HepG2 (cell line): Measurements from ENCODE around the gene GDAP1L1. TPM values are rescaled to one million over a fixed set of nuclear protein-coding genes. Genes with fewer than 3 reads are reported as not detected.

ENCODE experiments used
- AFF4 ChIP-seq: sonication (generic); formaldehyde crosslinking; IDR thresholded peaks from 2 replicates; pipeline ENCODE4 v1.4.0; 2020; ENCODE audit warnings: missing genetic modification reagents
- ATF3 ChIP-seq: sonication (generic); formaldehyde crosslinking; IDR thresholded peaks from 2 replicates; pipeline ENCODE4 v1.4.0; 2020; ENCODE audit warnings: missing genetic modification reagents
- BATF2 ChIP-seq: sonication (generic); formaldehyde crosslinking; IDR thresholded peaks from 2 replicates; pipeline ENCODE4 v1.8.0; 2022; ENCODE audit warnings: mild to moderate bottlenecking, missing genetic modification reagents, moderate library complexity
- BHLHE40 ChIP-seq: IDR thresholded peaks from 2 replicates; pipeline ENCODE4 v1.6.1; 2011; ENCODE audit warnings: low read length, improper control_type of control experiment
- GPN1 ChIP-seq: sonication (generic); formaldehyde crosslinking; IDR thresholded peaks from 2 replicates; pipeline ENCODE4 v1.5.1; 2020; ENCODE audit warnings: missing genetic modification reagents, borderline replicate concordance
- HOXA7 ChIP-seq: sonication (generic); formaldehyde crosslinking; IDR thresholded peaks from 2 replicates; pipeline ENCODE4 v1.8.1; 2022; ENCODE audit warnings: mild to moderate bottlenecking, missing genetic modification reagents, moderate library complexity
- MED8 ChIP-seq: sonication (generic); formaldehyde crosslinking; IDR thresholded peaks from 2 replicates; pipeline ENCODE4 v1.8.1; 2023; ENCODE audit warnings: mild to moderate bottlenecking, missing genetic modification reagents; ENCODE audit not compliant: insufficient replicate concordance
- NFKB2 ChIP-seq: sonication (generic); formaldehyde crosslinking; IDR thresholded peaks from 2 replicates; pipeline ENCODE4 v1.4.0; 2020; ENCODE audit warnings: missing genetic modification reagents, borderline replicate concordance
- PHF20 ChIP-seq: sonication (generic); formaldehyde crosslinking; IDR thresholded peaks from 2 replicates; pipeline ENCODE4 v1.5.0; 2020; ENCODE audit warnings: mild to moderate bottlenecking, missing genetic modification reagents
- PHF5A ChIP-seq: IDR thresholded peaks from one replicate; pipeline ENCODE4 v1.6.1; 2018; ENCODE audit warnings: low read depth, missing genetic modification reagents; ENCODE audit not compliant: unreplicated experiment
- PRPF4 ChIP-seq: fragments of 200-400 bp; formaldehyde crosslinking; IDR thresholded peaks from 2 replicates; pipeline ENCODE4 v1.6.1; 2016; ENCODE audit warnings: low read length, low read depth; ENCODE audit not compliant: poor library complexity, severe bottlenecking
- RELA ChIP-seq: sonication (generic); formaldehyde crosslinking; IDR thresholded peaks from 2 replicates; pipeline ENCODE4 v1.4.0; 2020; ENCODE audit warnings: missing genetic modification reagents
- SCMH1 ChIP-seq: sonication (generic); formaldehyde crosslinking; IDR thresholded peaks from 2 replicates; pipeline ENCODE4 v1.9.0; 2021; ENCODE audit warnings: missing genetic modification reagents, mild to moderate bottlenecking, borderline replicate concordance
- SKI ChIP-seq: fragments of 450-650 bp; IDR thresholded peaks from one replicate; pipeline ENCODE4 v1.6.1; 2018; ENCODE audit warnings: mild to moderate bottlenecking; ENCODE audit not compliant: partially characterized antibody
- TEAD2 ChIP-seq: sonication (generic); formaldehyde crosslinking; IDR thresholded peaks from 2 replicates; pipeline ENCODE4 v1.9.0; 2021; ENCODE audit warnings: missing genetic modification reagents
- UBTF ChIP-seq: sonication (generic); formaldehyde crosslinking; IDR thresholded peaks from 2 replicates; pipeline ENCODE4 v1.4.0; 2020; ENCODE audit warnings: mild to moderate bottlenecking, missing genetic modification reagents
- ZBTB8A ChIP-seq: sonication (generic); formaldehyde crosslinking; IDR thresholded peaks from 2 replicates; pipeline ENCODE4 v1.4.0; 2020; ENCODE audit warnings: mild to moderate bottlenecking, low read depth, missing genetic modification reagents, borderline replicate concordance
- ZNF121 ChIP-seq: sonication (generic); formaldehyde crosslinking; IDR thresholded peaks from 2 replicates; pipeline ENCODE4 v1.5.0; 2020; ENCODE audit warnings: mild to moderate bottlenecking, missing genetic modification reagents
- ZNF713 ChIP-seq: sonication (generic); formaldehyde crosslinking; IDR thresholded peaks from 2 replicates; pipeline ENCODE4 v1.4.0; 2020; ENCODE audit warnings: mild to moderate bottlenecking, missing genetic modification reagents
- ZNF768 ChIP-seq: sonication (generic); formaldehyde crosslinking; IDR thresholded peaks from 2 replicates; pipeline ENCODE4 v1.4.0; 2020; ENCODE audit warnings: missing genetic modification reagents
- ZNF792 ChIP-seq: IDR thresholded peaks from 2 replicates; pipeline ENCODE4 v1.6.1; 2016
- ZZZ3 ChIP-seq: sonication (generic); formaldehyde crosslinking; IDR thresholded peaks from 2 replicates; pipeline ENCODE4 v1.4.0; 2020; ENCODE audit warnings: missing genetic modification reagents, mild to moderate bottlenecking, borderline replicate concordance
- polyA plus RNA-seq, 8 experiments: library from polyadenylated mRNA; depleted of rRNA in 3 of 8; stranded (reverse) in 7 of 8; unstranded in 1 of 8; fragments of >200 nt; fragmentation: Illumina TruSeq in 4 of 8; extraction: Trizol in 4 of 8; gene quantifications; 2 replicates each; pipeline versions ENCODE4 v1.2.1 to v1.2.3, GENCODE V29; 2011 to 2016; ENCODE audit warnings: low read depth in 4 of 8, missing spikeins in 1 of 8, mixed read lengths in 1 of 8; ENCODE audit not compliant: insufficient read depth in 1 of 8
- total RNA-seq, 5 experiments: library from RNA; depleted of rRNA; stranded (reverse); fragments of >200 nt; fragmentation: Illumina TruSeq; extraction: Trizol; gene quantifications; 2 replicates each; pipeline ENCODE4 v1.2.3, GENCODE V29; 2016; ENCODE audit warnings: low read depth in 1 of 5

GDAP1L1 gene
- total and polyA plus RNA-seq, 2 of the 13 experiments (the other 11 are each of a cell fraction or from before 2014, with no cell fraction given): 0.04 TPM; not detected in 1

GRCh38 chr20:44310664-44311639 lies 63.8 kb downstream of the GDAP1L1 start, which contains the start of gene FITM2 (continued):
- TF ChIP-seq ZNF121 (0 out of 2 replicates have a peak, but pooled peaks have one; percentile 8), PRPF4 (no peak), TEAD2 (CRISPR knock-in tag) (no peak), AFF4 (CRISPR knock-in tag) (no peak), RELA (CRISPR knock-in tag) (peak; percentile 98), HOXA7 (CRISPR knock-in tag) (no peak), NFKB2 (CRISPR knock-in tag) (peak; percentile 98), SCMH1 (CRISPR knock-in tag) (no peak), ZNF792 (CRISPR knock-in tag) (peak; percentile 92), UBTF (CRISPR knock-in tag) (peak; percentile 98), ZBTB8A (CRISPR knock-in tag) (0 out of 2 replicates have a peak, but pooled peaks have one; percentile 19), BATF2 (CRISPR knock-in tag) (no peak), ZNF768 (CRISPR knock-in tag) (peak; percentile 82; the same call in 1 of the 2 replicates), PHF20 (peak; percentile 96), GPN1 (CRISPR knock-in tag) (no peak; the same call in 1 of the 2 replicates), MED8 (peak; percentile 24), SKI (peak; percentile 66), ZZZ3 (peak; percentile 99), PHF5A (peak; percentile 98), ATF3 (CRISPR knock-in tag) (peak; percentile 77), BHLHE40 (peak; percentile 88), ZNF713 (CRISPR knock-in tag) (0 out of 2 replicates have a peak, but pooled peaks have one; percentile 36)
